B cell (primary cell): ENCODE data around the gene GPC5.

ENCODE experiments used
- CTCF ChIP-seq: fragments of 200-600 bp; IDR thresholded peaks from one replicate; pipeline ENCODE4 v1.8.0; 2022; ENCODE audit warnings: antibody characterized with exemption, mild to moderate bottlenecking
- EZH2 ChIP-seq: IDR thresholded peaks from 2 replicates; pipeline ENCODE4 v1.6.1; 2012; ENCODE audit warnings: borderline replicate concordance, low read depth, mild to moderate bottlenecking, moderate library complexity, low read length; ENCODE audit not compliant: insufficient read depth, poor library complexity, severe bottlenecking

GRCh38 chr13:91817250-91817649 is 418.8 kb downstream of the GPC5 start:
- TF ChIP-seq CTCF (no peak), EZH2 (no peak)
